Activated T-cell treated with anti-CD3 and anti-CD28 coated beads for 24 hours (primary cell): ENCODE measurements around the gene RBM26.

Source experiments
- DNase-seq: peaks from one replicate; pipeline ENCODE4 v3.0.0-alpha.2; 2020; ENCODE audit warnings: low read depth

The RBM26 gene, protein sequence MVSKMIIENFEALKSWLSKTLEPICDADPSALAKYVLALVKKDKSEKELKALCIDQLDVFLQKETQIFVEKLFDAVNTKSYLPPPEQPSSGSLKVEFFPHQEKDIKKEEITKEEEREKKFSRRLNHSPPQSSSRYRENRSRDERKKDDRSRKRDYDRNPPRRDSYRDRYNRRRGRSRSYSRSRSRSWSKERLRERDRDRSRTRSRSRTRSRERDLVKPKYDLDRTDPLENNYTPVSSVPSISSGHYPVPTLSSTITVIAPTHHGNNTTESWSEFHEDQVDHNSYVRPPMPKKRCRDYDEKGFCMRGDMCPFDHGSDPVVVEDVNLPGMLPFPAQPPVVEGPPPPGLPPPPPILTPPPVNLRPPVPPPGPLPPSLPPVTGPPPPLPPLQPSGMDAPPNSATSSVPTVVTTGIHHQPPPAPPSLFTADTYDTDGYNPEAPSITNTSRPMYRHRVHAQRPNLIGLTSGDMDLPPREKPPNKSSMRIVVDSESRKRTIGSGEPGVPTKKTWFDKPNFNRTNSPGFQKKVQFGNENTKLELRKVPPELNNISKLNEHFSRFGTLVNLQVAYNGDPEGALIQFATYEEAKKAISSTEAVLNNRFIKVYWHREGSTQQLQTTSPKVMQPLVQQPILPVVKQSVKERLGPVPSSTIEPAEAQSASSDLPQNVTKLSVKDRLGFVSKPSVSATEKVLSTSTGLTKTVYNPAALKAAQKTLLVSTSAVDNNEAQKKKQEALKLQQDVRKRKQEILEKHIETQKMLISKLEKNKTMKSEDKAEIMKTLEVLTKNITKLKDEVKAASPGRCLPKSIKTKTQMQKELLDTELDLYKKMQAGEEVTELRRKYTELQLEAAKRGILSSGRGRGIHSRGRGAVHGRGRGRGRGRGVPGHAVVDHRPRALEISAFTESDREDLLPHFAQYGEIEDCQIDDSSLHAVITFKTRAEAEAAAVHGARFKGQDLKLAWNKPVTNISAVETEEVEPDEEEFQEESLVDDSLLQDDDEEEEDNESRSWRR

DNA sequence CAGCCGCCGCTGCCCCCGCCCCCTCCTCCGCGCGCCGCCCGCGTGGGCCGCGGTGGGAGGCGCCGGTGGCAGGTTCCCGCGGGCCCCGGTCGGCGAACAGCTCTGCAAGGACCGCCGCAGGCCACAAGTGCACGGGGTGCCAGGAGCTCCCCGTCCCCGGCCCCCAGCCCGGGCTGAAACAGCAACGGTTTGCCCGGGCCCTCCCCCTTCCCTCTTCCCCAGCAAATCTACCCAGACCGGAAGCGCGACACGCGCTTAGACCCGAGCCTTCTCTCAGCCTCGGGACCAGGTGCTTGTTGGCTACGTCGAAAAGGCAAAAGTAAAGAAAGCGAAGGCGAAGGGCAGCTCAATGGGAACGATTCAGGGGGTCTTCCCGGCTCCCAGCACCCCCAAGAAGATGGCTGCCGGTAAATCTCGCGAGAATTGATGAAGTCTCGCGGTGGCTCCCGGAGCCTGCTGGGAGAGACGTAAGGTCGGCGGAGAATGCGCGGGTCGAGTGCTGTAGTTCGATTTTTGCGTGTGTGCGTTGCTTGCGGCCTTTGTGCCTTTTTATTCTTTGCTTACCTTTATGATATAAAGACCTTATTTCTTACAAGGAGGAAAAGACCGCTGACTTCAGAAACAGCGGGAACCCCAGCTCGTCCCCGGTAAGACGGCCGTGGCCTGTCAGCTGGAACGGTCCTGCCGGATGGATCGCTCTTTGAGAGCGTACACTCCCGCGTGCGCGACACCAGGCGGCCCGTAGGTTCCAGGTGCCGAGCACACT lies at the start of gene RBM26:
Gene RBM26 (minus strand): TSS at position 425 of the 766 bp plus-strand sequence. CDS start 481 bp downstream, outside the sequence.
- peak; percentile 92 for DNase-seq

DNA sequence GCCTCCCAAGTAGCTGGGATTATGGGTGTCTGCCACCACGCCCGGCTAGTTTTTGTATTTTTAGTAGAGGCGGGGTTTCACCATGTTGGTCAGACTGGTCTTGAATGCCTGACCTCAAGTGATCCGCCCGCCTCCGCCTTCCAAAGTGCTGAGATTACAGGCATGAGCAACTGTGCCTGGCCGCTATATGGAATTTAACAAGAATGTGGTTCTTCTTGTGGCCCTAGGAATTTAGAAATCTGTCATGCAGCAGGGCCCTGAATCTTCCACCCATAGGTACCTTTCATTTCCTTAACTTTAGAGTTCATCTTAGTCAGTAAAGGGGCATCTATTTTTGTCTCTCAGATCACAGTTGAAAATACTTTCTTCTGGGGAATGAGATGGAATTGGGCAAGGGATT lies 49.3 kb upstream of the RBM26 start:
- no peak for DNase-seq

DNA sequence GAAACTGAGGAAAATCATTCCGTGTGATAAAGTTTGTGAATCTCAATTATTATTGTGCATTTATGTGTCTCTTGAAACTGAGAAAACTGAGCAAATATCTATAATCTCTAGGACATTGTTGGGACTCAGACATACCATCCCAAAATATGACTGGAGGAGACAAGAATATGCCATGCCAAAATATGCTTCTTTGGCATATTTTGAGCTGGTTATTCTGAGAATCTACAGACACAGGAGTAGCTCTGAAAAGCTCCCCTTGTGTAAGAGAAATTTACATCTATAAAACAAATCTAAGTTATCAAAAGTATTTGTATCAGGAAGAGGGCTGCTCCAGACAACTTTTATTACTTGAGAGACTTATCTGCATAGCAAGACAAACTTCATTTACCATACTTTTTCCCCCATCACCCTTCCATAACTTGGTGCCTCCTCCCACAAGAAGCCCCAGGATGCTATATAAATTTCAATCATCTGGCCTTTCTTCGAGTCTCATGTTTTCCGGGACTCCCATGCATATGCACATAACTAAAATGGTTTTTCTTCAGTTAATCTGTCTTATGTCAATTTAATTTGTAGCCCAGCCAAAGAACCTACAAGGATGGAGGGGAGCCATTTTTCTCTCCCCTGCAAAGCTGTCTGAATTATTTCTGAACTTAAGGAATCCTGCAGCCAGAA lies 46.3 kb upstream of the RBM26 start:
- no peak for DNase-seq

DNA sequence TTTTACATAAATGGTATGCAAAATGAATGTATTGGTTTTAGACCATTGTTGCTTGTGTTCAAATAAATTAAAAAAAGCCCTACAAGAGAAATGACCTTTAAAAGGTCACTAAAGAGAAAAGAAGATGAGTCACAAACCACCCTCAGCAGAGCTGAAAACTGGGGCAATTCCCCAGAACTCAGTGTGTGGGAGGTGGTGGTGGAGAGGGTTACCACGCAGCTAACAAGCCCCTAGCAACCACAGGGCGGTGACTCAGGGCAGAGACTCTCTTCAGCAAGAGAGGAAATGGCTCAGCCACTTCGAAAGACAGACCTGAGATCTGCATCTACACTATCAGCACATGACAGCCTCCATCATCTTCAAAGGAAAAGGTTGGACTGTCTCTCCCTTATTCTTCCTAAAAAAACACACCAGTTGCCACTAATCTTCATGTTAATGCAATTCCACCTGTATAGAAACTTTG lies 45.5 kb upstream of the RBM26 start:
- DNase-seq = peak; percentile 91

DNA sequence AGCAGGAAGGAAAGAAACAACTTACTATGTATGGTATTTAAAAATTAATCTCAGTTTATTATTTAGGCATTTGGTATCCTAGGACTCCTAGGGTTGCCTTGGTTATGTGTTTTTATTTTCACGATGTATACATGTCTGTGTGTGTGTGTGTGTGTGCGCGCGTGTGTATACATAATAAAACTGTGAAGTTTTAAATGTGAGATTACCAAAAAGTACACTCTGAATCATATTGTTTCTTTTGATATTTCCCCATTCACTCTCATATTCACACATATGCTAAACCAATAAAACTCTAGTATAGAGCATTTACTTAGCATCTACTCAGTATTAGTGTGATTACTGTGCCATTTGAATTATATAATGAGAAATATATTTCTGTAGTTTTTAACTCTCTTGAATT lies 44.1 kb upstream of the RBM26 start:
- DNase-seq = no peak

DNA sequence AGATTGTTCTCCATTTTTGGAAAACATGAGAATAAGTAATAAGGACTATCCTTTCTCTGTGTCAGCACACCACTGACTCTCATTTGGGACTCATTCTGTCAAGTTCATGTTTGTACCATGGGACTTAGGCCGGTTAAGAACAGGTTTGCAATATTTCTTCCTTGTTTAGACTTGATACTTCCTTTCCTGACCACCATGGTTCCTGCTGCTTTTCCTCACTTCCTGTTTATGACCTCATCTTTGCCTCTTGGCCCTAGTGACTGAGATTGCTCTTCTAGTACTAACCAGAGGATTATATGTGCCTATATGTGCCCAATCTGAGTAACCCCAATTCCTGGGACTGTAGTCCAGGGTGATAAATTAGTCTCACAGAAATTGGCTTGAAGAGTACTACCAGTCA lies 42.4 kb upstream of the RBM26 start:
- no peak for DNase-seq

DNA sequence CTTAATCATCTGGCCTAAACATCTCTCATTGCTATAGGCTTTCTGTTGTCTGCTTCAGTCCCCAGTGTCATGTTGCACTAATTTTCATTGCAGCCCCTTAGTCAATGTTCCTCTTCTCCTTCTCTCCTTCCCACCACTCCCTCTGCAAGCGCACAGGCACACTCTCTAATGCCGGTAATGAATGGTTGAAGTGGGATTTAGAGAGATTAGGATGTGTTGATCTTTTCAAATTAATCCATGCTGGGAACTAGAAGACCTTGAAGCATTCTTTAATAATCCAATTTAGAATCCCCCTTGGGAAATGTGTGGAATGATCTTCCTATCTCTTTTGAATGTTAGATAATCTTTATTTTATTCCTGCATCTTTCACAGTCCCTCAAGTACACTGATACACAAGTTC lies 41.7 kb upstream of the RBM26 start:
- no peak for DNase-seq

DNA sequence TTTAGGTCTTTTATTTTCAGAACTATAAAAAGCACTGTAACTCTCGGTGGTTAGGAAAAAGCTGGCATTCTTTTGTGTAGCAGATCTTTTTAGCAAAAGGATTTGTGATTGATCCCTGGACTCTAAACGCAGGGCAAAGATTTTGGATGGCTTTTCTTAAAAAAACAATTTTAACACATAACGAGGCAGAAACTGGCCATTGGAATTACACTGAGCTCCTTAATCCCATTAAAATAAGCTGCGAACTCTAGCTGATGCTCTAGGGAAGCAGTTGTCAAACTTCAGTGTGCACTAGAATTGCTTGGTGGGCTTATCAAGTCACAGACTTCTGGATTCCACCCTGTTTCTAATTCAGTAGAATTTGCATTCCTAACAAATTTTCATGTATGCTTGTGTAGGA lies 41.1 kb upstream of the RBM26 start:
- no peak for DNase-seq

DNA sequence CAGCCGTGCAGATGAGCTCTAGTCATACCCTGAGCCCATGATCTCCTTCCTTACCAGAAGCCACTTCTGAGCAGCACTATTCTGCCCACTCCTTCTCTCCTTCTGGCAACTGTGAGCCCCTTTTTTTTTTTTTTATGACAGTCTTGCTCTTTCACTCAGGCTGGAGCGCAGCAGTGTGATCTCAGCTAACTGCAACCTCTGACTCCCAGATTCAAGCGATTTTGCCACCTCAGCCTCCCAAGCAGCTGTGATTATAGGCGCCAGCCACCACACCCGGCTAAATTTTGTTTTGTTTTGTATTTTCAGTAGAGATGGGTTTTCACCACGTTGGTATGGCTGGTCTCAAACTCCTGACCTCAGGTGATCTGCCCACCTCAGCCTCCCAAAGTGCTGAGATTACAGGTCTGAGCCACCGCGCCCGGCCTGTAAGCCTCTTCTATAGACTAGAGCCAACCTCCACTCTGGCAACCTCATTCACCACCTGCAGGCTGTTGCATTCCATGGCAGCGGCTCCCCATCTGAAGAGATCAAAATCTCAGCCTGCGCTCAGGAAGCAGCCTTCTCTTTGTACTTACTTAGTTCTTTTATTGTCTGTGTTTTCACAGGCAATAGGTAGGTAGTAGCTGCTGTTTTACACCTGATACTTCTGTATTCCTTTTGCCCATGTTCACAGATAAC lies 40.1 kb upstream of the RBM26 start:
- no peak for DNase-seq

DNA sequence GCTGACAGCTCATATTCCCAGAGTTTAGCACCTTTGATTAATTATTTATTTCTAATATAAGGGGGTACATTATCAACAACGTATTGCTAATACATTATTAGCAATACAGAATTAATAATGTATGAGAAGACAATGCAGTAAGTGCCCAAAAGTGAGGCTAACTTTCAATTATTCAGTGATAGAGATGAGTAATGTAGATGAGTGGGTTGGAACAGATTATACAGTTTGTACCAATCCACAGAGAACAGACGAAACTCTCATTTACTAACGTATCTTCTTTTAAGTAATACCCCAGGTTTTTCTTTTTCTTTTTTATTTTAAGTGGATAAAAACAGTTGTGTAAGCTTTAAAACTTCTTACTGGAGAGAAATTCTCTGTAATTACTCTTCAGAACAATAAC lies 36.7 kb upstream of the RBM26 start:
- no peak for DNase-seq

DNA sequence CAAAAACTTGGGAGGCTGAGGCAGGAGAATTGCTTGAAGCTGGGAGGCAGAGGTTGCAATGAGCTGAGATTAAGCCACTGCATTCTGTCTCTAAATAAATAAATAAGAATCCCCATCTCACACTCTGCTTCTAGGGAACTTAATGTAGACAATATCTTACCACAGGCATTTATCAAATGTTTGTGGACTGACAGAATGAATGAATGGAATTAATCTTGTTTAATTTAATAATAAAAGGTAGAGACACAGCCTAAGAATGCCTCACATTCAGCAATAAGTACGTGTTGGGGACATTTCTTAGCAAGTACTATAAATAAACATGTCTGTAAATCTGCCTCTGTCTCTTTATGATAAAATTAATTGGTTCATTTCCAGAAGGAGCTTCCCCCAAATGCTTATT lies 36.2 kb upstream of the RBM26 start:
- DNase-seq = no peak

DNA sequence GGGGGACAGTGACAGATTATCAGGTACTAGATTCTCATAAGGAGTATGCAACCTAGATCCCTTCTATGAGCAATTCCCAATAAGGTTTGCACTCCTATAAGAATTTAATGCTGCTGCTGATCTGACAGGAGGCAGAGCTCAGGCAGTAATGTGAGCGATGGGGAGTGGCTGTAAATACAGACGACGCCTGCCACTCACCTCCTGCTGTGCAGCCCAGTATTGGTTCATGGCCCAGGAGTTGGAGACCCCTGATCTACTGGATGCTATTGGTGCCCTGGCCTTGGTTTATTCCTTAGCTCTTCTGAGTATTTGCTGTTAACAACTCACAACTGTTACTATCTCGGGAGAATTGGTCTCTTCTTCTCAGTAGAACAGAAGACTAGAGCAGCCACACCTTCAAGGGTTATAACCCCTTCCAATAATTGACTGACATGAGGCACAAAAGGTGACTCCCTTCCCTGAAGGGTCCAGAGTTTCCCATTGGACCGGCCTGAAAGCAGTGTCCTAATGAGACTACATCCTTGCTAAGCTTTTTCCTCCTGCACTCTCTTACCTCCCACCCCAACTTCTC lies 35.0 kb upstream of the RBM26 start:
- no peak for DNase-seq

DNA sequence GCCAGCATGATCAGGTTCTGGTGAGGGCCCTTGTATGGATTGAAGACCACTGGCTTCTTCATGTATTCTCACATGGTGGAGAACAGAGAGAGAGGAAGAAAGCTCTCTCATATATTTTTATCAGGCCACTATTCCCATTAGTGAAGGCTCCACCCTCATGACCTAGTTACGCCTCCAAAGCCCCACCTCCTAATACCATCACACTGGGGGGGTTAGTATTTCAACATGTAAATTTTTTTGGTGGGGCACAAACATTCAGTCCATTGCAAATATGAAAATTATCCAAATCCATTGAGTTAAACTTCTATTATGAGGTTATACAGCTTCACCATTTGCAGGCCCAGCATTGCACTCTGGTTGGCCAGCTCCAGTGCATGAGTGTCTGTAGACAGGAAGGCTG lies 33.2 kb upstream of the RBM26 start:
- no peak for DNase-seq

DNA sequence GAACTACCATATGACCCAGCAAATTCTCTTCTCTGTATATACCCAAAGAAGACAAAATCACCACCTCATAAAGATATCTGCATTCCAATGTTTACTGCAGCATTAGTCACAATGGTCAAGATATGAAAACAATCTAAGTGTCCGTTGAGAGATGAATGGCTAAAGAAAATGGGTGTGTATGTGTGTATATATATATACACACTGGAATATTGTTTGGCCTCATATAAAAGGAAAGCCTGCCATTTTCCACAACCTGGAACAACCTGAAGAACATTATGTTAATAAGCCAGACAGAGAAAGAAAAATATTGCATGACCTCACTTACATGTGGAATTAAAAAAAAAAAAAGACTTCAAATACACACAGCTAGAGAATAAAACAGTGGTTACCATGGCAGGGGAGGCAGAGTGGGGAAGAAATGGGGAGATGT lies 29.5 kb upstream of the RBM26 start:
- no peak for DNase-seq

DNA sequence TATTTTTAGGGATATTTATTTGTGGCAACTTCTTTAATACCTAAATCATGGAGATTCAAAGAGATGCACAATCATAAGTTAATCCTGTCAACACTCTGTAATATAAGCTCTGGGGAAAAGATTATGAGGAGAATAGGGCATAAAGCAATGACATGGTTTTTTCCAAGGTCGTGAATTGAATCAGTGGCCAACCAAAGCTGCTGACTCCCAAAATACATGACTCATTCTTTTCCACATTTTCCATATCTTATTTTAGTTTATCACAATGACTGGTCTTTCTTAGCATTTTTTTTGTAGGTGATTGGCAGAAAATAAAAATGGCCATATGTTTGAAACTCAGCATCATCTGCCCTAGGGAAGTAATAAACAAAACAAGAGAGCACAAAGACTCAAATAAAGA lies 28.5 kb upstream of the RBM26 start:
- DNase-seq = no peak

DNA sequence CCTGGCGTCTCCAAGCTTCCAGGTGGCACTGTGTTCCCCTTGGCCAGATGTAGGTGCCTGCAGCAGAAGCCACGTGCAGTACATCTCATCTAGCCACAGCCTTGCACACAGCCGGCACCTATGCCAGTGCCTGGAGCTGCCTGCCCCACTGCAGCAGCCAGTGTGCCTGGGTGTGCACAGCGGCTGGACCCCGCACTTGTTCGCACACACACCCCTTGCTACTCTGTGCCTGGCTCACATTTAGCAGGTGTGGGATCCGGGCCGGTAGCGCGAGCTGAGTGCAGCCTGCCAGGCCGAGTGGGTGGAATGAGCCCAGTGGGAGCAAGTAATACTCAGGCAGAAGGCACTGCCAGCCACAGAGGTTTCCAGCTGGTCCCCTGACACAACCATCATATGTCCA lies 26.9 kb upstream of the RBM26 start:
- no peak for DNase-seq

DNA sequence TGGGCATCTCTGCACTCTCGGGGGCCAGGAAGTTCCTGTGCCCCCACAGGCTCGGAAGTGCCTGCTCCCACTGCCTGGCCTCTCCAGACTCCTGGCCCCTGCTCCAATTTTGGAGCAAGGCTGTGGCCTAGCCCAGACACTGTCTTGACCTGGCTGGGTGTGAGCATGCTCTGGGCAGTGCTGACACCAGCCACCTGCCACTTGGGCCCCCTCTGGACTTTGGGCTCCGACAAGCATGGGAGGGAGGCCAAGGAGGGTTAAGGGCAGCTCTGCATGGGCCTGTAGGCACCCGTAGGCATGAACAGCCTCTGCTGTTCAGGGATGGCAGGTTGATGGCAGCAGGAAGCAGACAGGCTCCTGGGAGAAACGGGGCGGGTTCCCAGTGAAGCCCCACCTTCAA lies 26.0 kb upstream of the RBM26 start:
- DNase-seq = no peak

DNA sequence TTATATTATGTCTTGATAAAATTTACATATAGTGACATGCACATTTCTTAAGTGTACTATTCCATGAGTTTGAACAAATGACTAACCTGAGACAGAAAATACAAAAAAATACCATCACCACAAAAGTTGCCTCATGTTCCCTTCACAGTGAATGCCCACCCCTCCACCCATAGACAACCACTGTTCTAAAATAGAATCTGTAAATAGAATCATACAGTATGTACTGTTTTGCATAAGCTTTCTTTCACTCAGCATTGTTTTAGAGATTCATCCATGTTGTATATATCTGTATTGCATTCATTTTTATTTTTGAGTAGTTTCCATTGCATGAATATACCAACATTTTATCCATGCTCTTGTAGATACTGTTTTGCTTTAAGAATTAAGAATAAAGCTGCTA lies 23.3 kb upstream of the RBM26 start:
- no peak for DNase-seq

DNA sequence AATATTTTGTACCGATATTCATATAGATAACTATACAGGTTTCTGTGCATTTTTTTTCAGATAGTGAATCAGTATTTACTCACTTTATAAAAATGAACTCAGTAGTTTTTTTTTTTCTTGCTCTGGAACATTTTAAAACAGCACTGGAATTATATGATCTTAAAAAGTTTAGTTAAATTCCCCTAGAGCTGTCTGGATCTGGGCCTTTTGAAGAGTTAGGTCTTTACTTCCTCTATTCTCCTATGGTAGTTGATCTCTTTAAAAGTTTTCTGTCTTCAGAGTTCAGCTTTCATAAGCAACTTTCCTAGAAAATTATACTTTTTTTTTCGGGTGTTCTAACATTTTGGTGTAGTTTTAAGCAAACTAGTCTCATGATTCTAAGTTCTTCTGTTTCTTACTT lies 21.8 kb upstream of the RBM26 start:
- DNase-seq = no peak

DNA sequence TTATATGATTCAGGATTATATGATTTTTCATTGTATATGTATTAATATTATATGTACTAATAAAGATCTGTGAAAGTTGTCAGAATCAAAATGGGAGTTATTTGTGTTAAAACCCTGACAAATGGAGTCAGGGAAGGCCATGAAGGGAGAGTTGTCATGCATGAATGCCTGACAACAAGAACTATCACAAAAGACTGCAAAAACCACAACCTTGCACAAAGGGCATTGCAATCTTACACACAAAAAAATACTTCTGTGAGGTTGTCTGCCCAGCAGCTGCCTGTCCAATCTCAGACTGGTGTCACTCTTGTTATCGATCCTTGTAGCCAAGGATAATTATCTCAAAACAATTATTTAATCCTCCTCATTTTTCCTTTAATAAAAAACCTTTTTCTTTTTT lies 21.2 kb upstream of the RBM26 start:
- DNase-seq = no peak
